Measurements from ENCODE around the gene TRMT1.
A peak's percentile ranks its signal among the peaks of the same experiment; 100 is the strongest.

Gene TRMT1

GRCh38 chr19:13122980-13123957 lies 6.7 kb upstream of the TRMT1 start:
- no peak for DNase-seq

GRCh38 chr19:13122275-13122878 lies 5.8 kb upstream of the TRMT1 start:
- no peak for DNase-seq

GRCh38 chr19:13121551-13122274 lies 5.2 kb upstream of the TRMT1 start:
- no peak for DNase-seq

- DNase-seq: no peak
Measured at GRCh38 chr19:13120817-13121216, 4.3 kb upstream of the TRMT1 start.

- no peak for DNase-seq
Measured at GRCh38 chr19:13120031-13120430, 3.5 kb upstream of the TRMT1 start.

- no peak for DNase-seq
Measured at GRCh38 chr19:13119627-13120026, 3.1 kb upstream of the TRMT1 start.

GRCh38 chr19:13118424-13119193 lies 2.1 kb upstream of the TRMT1 start:
- peak; percentile 29 for DNase-seq

- peak; percentile 80 for DNase-seq
Measured at GRCh38 chr19:13117772-13118423, 1.4 kb upstream of the TRMT1 start, which contains the start of gene NACC1. NACC1 (plus strand) TSS chr19:13118264; CDS start chr19:13135208, 16,944 bp downstream.

GRCh38 chr19:13117176-13117771 lies 734 bp upstream of the TRMT1 start:
- DNase-seq: no peak

- DNase-seq: no peak
Measured at GRCh38 chr19:13115936-13116281, 631 bp downstream of the TRMT1 start.

GRCh38 chr19:13112555-13112954 lies 4.0 kb downstream of the TRMT1 start:
- no peak for DNase-seq

- DNase-seq: no peak
Measured at GRCh38 chr19:13110099-13110610, 6.4 kb downstream of the TRMT1 start.

GRCh38 chr19:13109361-13110098 lies 7.0 kb downstream of the TRMT1 start:
- DNase-seq: no peak

- DNase-seq: peak; percentile 52
Measured at GRCh38 chr19:13104848-13105711, 11.5 kb downstream of the TRMT1 start.

GRCh38 chr19:13104360-13104847 lies 12.1 kb downstream of the TRMT1 start:
- peak; percentile 97 for DNase-seq

GRCh38 chr19:13103581-13104359 lies 12.8 kb downstream of the TRMT1 start:
- peak; percentile 69 for DNase-seq

- DNase-seq: peak; percentile 92
Measured at GRCh38 chr19:13102666-13103580, 13.6 kb downstream of the TRMT1 start, which contains the start of gene LYL1. LYL1 (minus strand) TSS chr19:13102858; CDS start chr19:13101171, 1,687 bp downstream.

GRCh38 chr19:13102416-13102665 lies 14.2 kb downstream of the TRMT1 start:
- no peak for DNase-seq
